Esophagus muscularis mucosa (tissue), 4 donors: Measurements from ENCODE around the gene PPM1M. TPM values are rescaled to one million over a fixed set of nuclear protein-coding genes. Genes with fewer than 3 reads are reported as not detected.
A peak's percentile ranks its signal among the peaks of the same experiment; 100 is the strongest.
"Not testable (repeated sequence)": the region's sequence is repeated elsewhere in the genome, so short reads cannot be mapped to it uniquely, and the experiment has no call there.

Experiments
- DNase-seq: peaks from one replicate; pipeline ENCODE4 v3.0.0-alpha.2; 2017; ENCODE audit errors: extremely low spot score
- H3K27ac ChIP-seq, 4 donors: fragments of 200-600 bp; sonication (generic); replicated peaks in 1 of 4; 1 replicate in 3 of 4; 2 replicates in 1 of 4; pipeline ENCODE4 v1.5.1; 2016 to 2019; ENCODE audit warnings: mild to moderate bottlenecking in 1 of 4
- H3K27me3 ChIP-seq, 4 donors: fragments of 200-600 bp; sonication (generic); one replicate each; pipeline versions ENCODE4 v1.5.1 to v1.6.0; 2016 to 2019
- H3K36me3 ChIP-seq, 4 donors: fragments of 200-600 bp; sonication (generic); one replicate each; pipeline ENCODE4 v1.5.1; 2016 to 2019
- H3K4me1 ChIP-seq, 4 donors: fragments of 200-600 bp; sonication (generic); one replicate each; pipeline ENCODE4 v1.5.1; 2016 to 2019
- H3K4me3 ChIP-seq, 4 donors: fragments of 200-600 bp; sonication (generic); 1 replicate in 2 of 4; 2 replicates in 2 of 4; pipeline ENCODE4 v1.5.1; 2016 to 2019; ENCODE audit warnings: mild to moderate bottlenecking in 4 of 4, moderate library complexity in 1 of 4
- H3K9me3 ChIP-seq, 4 donors: fragments of 200-600 bp; sonication (generic); 1 replicate in 3 of 4; 2 replicates in 1 of 4; pipeline ENCODE4 v1.5.1; 2016 to 2019
- EP300 ChIP-seq: sonication (generic); formaldehyde crosslinking; IDR thresholded peaks from one replicate; pipeline ENCODE4 v1.6.1; 2017; ENCODE audit warnings: antibody characterized with exemption
- POLR2A ChIP-seq: fragments of 450-650 bp; IDR thresholded peaks from one replicate; pipeline ENCODE4 v1.6.1; 2017; ENCODE audit warnings: antibody characterized with exemption, moderate library complexity, mild to moderate bottlenecking, low read depth
- POLR2AphosphoS5 ChIP-seq, 2 donors: sonication (generic); formaldehyde crosslinking; IDR thresholded peaks; one replicate each; pipeline ENCODE4 v1.6.1; 2017; ENCODE audit warnings: antibody characterized with exemption in 2 of 2
- WGBS: methylation state at CpG from one replicate; pipeline ENCODE4 v1.1.5; 2018; 5-methylcytosine and 5-hydroxymethylcytosine counted together
- intact Hi-C: fragments of 100-400 bp; cut with DNase I; formaldehyde crosslinking; loops from one replicate; pipeline ENCODE4 v1.15.1; 2023
- total RNA-seq, 4 donors: library from RNA; depleted of rRNA; stranded (reverse); fragments of >200 nt; gene quantifications; one replicate each; pipeline versions ENCODE4 v1.1.0 to v1.2.1, GENCODE V29; 2016
- TF ChIP-seq, protein P1 (sequence below), 3 experiments: fragments of 200-600 bp in 2 of 3; fragments of 450-650 bp in 1 of 3; sonication (generic) in 2 of 3; IDR thresholded peaks; one replicate each; pipeline ENCODE4 v1.5.1; 2017 to 2019; ENCODE audit warnings: antibody characterized with exemption in 3 of 3, mild to moderate bottlenecking in 2 of 3, moderate library complexity in 1 of 3

The PPM1M gene
- total RNA-seq, 4 donors from 2014 or later = 24.1 to 35.7 (median 32.4) TPM

DNA sequence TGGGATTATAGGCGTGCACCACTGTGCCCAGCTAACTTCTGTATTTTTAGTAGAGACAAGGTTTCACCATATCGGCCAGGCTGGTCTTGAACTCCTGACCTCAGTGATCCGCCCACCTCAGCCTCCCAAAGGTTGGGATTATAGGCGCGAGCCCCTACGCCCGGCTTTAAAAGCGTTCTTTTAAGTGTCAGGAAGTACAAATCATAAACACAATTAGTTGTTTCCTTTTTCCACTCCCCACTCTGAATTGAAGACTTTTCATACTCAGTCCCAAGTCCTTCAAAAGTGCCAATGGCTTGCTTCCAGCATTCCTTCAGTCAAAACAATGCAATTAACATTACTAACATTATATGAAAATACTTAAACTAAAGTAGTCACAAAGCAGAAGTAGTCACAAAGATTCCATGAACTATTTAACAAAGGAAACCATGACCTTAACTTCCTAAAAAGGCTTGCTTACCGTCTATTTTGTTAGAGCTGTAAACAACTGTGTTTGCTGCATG is 24.7 kb downstream of the PPM1M start:
- no peak for DNase-seq

DNA sequence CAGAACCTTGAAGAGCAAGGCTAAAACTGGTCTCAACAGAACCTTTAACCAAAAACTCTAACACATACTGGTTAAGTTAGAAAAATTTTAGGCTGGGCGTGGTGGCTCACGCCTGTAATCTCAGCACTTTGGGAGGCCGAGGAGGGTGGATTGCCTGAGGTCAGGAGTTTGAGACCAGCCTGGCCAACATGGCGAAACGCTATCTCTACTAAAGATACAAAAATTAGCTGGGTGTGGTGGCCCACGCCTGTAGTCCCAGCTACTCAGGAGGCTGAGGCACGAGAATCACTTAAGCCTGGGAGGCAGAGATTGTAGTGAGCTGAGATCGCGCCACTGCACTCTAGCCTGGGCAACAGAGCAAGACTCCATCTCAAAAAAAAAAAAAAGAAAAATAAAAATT is 26.6 kb downstream of the PPM1M start:
- peaks cover 0 to 45% (median 33%) of the 10 kb centered on the region in 4 donors for H3K36me3 ChIP-seq
- peak overlapping the region; percentile 25 to 98 (median 97) for H3K27ac ChIP-seq

More for the DNA sequence above, 24.7 kb downstream of the PPM1M start:
- peaks cover 14 to 63% (median 51%) of the 10 kb centered on the region in 4 donors for H3K36me3 ChIP-seq
- peak overlapping the region; percentile 50 to 98 (median 97) for H3K27ac ChIP-seq
- peaks cover 66 to 81% (median 76%) of the 10 kb centered on the region in 4 donors for H3K4me1 ChIP-seq
- WGBS = 44% methylated on average over 9 of the region's 9 CpGs
- intact Hi-C loops = loop anchor here (1.0 kb wide), 1 partner anchor 14 kb away; no protein-coding TSS in a partner anchor
- no peaks in the 10 kb centered on the region for H3K9me3 ChIP-seq
- no peak for TF ChIP-seq EP300
- TF ChIP-seq, protein P1, sequence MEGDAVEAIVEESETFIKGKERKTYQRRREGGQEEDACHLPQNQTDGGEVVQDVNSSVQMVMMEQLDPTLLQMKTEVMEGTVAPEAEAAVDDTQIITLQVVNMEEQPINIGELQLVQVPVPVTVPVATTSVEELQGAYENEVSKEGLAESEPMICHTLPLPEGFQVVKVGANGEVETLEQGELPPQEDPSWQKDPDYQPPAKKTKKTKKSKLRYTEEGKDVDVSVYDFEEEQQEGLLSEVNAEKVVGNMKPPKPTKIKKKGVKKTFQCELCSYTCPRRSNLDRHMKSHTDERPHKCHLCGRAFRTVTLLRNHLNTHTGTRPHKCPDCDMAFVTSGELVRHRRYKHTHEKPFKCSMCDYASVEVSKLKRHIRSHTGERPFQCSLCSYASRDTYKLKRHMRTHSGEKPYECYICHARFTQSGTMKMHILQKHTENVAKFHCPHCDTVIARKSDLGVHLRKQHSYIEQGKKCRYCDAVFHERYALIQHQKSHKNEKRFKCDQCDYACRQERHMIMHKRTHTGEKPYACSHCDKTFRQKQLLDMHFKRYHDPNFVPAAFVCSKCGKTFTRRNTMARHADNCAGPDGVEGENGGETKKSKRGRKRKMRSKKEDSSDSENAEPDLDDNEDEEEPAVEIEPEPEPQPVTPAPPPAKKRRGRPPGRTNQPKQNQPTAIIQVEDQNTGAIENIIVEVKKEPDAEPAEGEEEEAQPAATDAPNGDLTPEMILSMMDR (IDR thresholded peaks at IDR 0.05) = no peak
- TF ChIP-seq POLR2A = no peak
- no peak for TF ChIP-seq POLR2AphosphoS5 (IDR thresholded peaks at IDR 0.05)
- peak overlapping the region in 1 of 4 donors; percentile 8 for H3K4me3 ChIP-seq
- no peaks in the 10 kb centered on the region for H3K27me3 ChIP-seq

DNA sequence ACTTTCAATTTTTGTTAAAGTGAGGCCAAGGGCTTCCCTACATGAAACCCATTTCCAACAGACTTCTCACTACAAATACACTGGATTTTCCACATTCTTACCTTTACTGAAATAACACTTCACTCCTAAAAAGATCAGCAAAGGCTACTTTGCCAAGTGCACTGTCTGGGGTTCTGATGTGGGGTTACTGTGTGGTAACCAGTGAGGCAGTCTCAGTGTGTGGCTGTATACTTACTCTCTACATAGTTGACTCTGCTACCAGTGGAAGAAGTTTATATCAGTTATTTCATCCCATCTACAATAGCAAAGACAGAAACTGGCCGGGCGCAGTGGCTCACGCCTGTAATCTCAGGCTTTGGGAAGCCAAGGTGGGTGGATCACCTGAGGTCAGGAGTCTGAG is 27.3 kb downstream of the PPM1M start:
- no peaks in the 10 kb centered on the region for H3K9me3 ChIP-seq
- H3K27me3 ChIP-seq = no peaks in the 10 kb centered on the region
- no peak overlapping the region for H3K4me3 ChIP-seq
- TF ChIP-seq, protein P1 (IDR thresholded peaks at IDR 0.05) = no peak
- TF ChIP-seq EP300 (no peak), POLR2A (no peak), POLR2AphosphoS5 (IDR thresholded peaks at IDR 0.05) (no peak)
- no peak for DNase-seq
- H3K27ac ChIP-seq = peak overlapping the region; percentile 43 to 98 (median 97)
- 90% methylated on average over 3 of the region's 3 CpGs for WGBS
- peaks cover 0 to 38% (median 26%) of the 10 kb centered on the region in 4 donors for H3K36me3 ChIP-seq
- intact Hi-C loops = no loop called here
- H3K4me1 ChIP-seq = peaks cover 83 to 93% (median 91%) of the 10 kb centered on the region in 4 donors

More for the DNA sequence above, 26.6 kb downstream of the PPM1M start:
- H3K27me3 ChIP-seq, H3K4me3 ChIP-seq, H3K9me3 ChIP-seq, intact Hi-C loops, DNase-seq: not testable (repeated sequence)
- WGBS = 89% methylated on average over 9 of the region's 9 CpGs
- peaks cover 84 to 97% (median 92%) of the 10 kb centered on the region in 4 donors for H3K4me1 ChIP-seq

DNA sequence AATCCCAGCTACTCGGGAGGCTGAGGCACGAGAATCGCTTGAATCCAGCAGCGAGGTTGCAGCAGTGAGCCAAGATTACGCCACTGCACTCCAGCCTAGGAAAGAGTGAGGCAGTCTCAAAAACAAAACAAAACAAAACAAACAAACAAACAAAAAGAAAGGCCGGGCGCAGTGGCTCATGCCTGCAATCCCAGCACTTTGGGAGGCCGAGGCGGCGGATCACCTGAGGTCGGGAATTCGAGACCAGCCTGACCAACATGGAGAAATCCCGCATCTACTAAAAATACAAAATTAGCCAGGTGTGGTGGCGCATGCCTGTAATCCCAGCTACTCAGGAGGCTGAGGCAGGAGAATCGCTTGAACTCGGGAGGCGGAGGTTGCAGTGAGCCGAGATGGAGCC is 29.2 kb downstream of the PPM1M start:
- peak overlapping the region; percentile 94 to 98 (median 97) for H3K27ac ChIP-seq
- H3K9me3 ChIP-seq, H3K27me3 ChIP-seq, DNase-seq, intact Hi-C loops: not testable (repeated sequence)
- peaks cover 0 to 19% (median 10%) of the 10 kb centered on the region in 4 donors for H3K36me3 ChIP-seq
- WGBS = 94% methylated on average over 18 of the region's 18 CpGs
- H3K4me3 ChIP-seq = peak overlapping the region in 1 of 4 donors; percentile 90
- peaks cover 73 to 83% (median 80%) of the 10 kb centered on the region in 4 donors for H3K4me1 ChIP-seq

DNA sequence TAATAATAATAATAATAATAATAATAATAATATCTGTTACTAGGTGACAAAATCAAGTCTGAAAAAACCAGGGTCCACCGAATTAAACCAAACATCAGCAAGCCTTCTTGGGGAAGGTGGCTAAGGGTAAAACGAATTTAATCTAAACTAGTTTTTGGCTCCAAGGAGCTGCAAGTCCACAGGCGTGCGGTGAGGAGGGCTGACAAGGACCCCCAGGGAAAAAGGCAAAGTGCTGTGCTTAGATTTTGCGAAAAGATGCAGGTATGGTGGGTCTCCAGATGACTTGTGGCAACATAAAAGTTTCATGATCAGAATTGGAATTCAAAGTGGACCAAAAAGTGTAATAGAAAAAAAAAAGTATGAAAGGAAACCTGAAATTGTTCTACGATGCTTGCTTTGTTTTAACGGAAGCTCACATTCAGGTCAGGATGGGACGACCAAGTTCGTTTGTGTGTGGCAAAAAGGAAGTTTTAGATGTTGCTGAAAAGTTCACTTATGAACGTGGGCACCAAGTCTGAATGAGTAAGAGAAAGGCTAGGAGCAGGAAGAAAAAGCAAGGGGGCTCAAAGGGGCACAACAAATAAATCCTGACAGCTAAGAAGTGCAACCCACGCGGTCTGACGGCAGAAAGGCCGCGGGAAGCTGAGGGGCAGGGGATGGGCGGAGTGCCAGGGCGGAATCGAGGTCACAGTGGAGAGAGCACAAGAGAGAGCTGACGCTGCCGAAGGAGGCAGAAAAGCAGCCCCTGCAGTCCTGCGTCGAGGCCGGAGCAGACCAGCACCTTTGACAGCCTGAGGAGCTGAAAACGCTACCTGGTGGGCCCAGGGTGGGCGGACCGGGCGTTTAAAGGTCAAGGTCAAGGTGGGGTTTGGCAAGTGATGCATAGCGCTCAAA is 31.8 kb downstream of the PPM1M start:
- DNase-seq = peak; percentile 93
- H3K27me3 ChIP-seq = no peaks in the 10 kb centered on the region
- TF ChIP-seq, protein P1 (IDR thresholded peaks at IDR 0.05) = no peak
- TF ChIP-seq POLR2AphosphoS5 (IDR thresholded peaks at IDR 0.05) = peak; percentile 75 to 77
- TF ChIP-seq POLR2A = no peak
- peak overlapping the region; percentile 94 to 98 (median 97) for H3K27ac ChIP-seq
- intact Hi-C loops = no loop called here
- peak overlapping the region; percentile 79 to 92 (median 84) for H3K4me3 ChIP-seq
- H3K4me1 ChIP-seq = peaks cover 54 to 67% (median 64%) of the 10 kb centered on the region in 4 donors
- 1% methylated on average over 28 of the region's 28 CpGs for WGBS
- H3K36me3 ChIP-seq = peaks cover 0 to 13% (median 11%) of the 10 kb centered on the region in 4 donors
- no peaks in the 10 kb centered on the region for H3K9me3 ChIP-seq
